Endothelial cell of umbilical vein (primary cell): ENCODE measurements around the gene RER1. TPM values are rescaled to one million over a fixed set of nuclear protein-coding genes. Genes with fewer than 3 reads are reported as not detected.

Experiments
- BruUV-seq: library from RNA; stranded (reverse); fragments of 400-500 nt; replicated peaks from 2 replicates; lab custom pipeline; 2021; lab: Mats Ljungman, UMichigan
- CTCF ChIA-PET: fragments of 300-600, 350-600 bp; sonication (Branson Sonifier 250); formaldehyde crosslinking; loops from one replicate; lab custom pipeline; 2021; ENCODE audit warnings: antibody characterized with exemption, inconsistent platforms; lab: Charles Lee
- POLR2A ChIA-PET: fragments of 300-600, 350-600 bp; sonication (Branson Sonifier 250); formaldehyde crosslinking; loops from one replicate; lab custom pipeline; 2021; ENCODE audit warnings: antibody characterized with exemption, inconsistent platforms; lab: Charles Lee
- DNase-seq: peaks from one replicate; pipeline ENCODE4 v3.0.0-alpha.2; 2011; ENCODE audit warnings: low read depth, low spot score
- FAIRE-seq: peaks from 2 replicates; lab custom pipeline; 2011; peaks lifted over from hg19 to GRCh38; lab: Jason Lieb, UNC
- H2AFZ ChIP-seq: 2 replicates; pipeline ENCODE4 v1.6.0; 2012; ENCODE audit warnings: low read depth, low read length, control low read depth, inconsistent platforms
- H3K27ac ChIP-seq: 2 replicates; pipeline ENCODE4 v1.5.1; 2011; ENCODE audit warnings: low read depth, mild to moderate bottlenecking, control low read depth, low read length, moderate library complexity; ENCODE audit not compliant: insufficient read depth
- H3K27me3 ChIP-seq, 2 experiments: 2 replicates each; pipeline versions ENCODE4 v1.6.0 to v1.6.1; 2011; ENCODE audit warnings: low read length in 2 of 2, mixed read lengths in 1 of 2; ENCODE audit not compliant: control insufficient read depth in 2 of 2, insufficient read depth in 2 of 2
- H3K36me3 ChIP-seq, 2 experiments: 2 replicates in 1 of 2; 3 replicates in 1 of 2; pipeline ENCODE4 v1.5.1; 2011; ENCODE audit warnings: low read length in 2 of 2, mild to moderate bottlenecking in 1 of 2, moderate library complexity in 1 of 2; ENCODE audit not compliant: control insufficient read depth in 2 of 2, insufficient read depth in 2 of 2; ENCODE audit errors: extremely low read depth in 1 of 2
- H3K4me1 ChIP-seq: 3 replicates; pipeline ENCODE4 v1.5.1; 2011; ENCODE audit warnings: mild to moderate bottlenecking, low read length; ENCODE audit not compliant: control insufficient read depth, insufficient read depth; ENCODE audit errors: extremely low read depth
- H3K4me2 ChIP-seq: 2 replicates; pipeline ENCODE4 v1.6.1; 2011; ENCODE audit warnings: low read length, control low read depth, mixed read lengths; ENCODE audit not compliant: insufficient read depth
- H3K4me3 ChIP-seq, 3 experiments: fragments of 200-600 bp in 1 of 3; sonication (generic), shearing (Covaris generic) in 1 of 3; replicated peaks in 1 of 3; 2 replicates each; pipeline ENCODE4 v1.5.1; 2011 to 2016; ENCODE audit warnings: control low read depth in 3 of 3, low read length in 3 of 3, mild to moderate bottlenecking in 2 of 3, inconsistent platforms in 1 of 3, low read depth in 1 of 3, moderate library complexity in 1 of 3; ENCODE audit not compliant: insufficient read depth in 1 of 3
- H3K79me2 ChIP-seq: 2 replicates; pipeline ENCODE4 v1.6.0; 2012; ENCODE audit warnings: low read length, inconsistent platforms; ENCODE audit not compliant: control insufficient read depth, insufficient read depth
- H3K9ac ChIP-seq: replicated peaks from 2 replicates; pipeline ENCODE3; 2011; ENCODE audit warnings: low read length, control low read depth; ENCODE audit not compliant: insufficient read depth; ENCODE audit errors: extremely low read depth
- H3K9me1 ChIP-seq: replicated peaks from 3 replicates; pipeline ENCODE4 v1.6.0; 2011; ENCODE audit warnings: mild to moderate bottlenecking, low read length; ENCODE audit not compliant: control insufficient read depth, insufficient read depth; ENCODE audit errors: extremely low read depth
- H3K9me3 ChIP-seq: replicated peaks from 2 replicates; pipeline ENCODE4 v1.5.1; 2012; ENCODE audit warnings: low read length, inconsistent platforms; ENCODE audit not compliant: control insufficient read depth, insufficient read depth
- H4K20me1 ChIP-seq: replicated peaks from 2 replicates; pipeline ENCODE3; 2011; ENCODE audit warnings: mild to moderate bottlenecking, low read length; ENCODE audit not compliant: control insufficient read depth, insufficient read depth; ENCODE audit errors: extremely low read depth
- CTCF ChIP-seq, 2 donors: IDR thresholded peaks; 1 replicate in 1 of 2; 2 replicates in 1 of 2; pipeline ENCODE4 v1.5.1; 2011; ENCODE audit warnings: low read length in 2 of 2, mild to moderate bottlenecking in 2 of 2, moderate library complexity in 2 of 2, control low read depth in 1 of 2, inconsistent platforms in 1 of 2, low read depth in 1 of 2; ENCODE audit not compliant: insufficient read depth in 1 of 2; ENCODE audit errors: extremely low read depth in 1 of 2
- EZH2 ChIP-seq: IDR thresholded peaks from 2 replicates; pipeline ENCODE4 v1.6.1; 2012; ENCODE audit warnings: borderline replicate concordance, low read depth, mild to moderate bottlenecking, moderate library complexity, low read length, inconsistent platforms; ENCODE audit not compliant: severe bottlenecking
- FOS ChIP-seq: IDR thresholded peaks from 2 replicates; pipeline ENCODE4 v1.6.1; 2011; ENCODE audit warnings: mild to moderate bottlenecking, low read length, moderate library complexity, borderline replicate concordance; ENCODE audit not compliant: insufficient read depth
- GATA2 ChIP-seq: IDR thresholded peaks from 2 replicates; pipeline ENCODE4 v1.7.0; 2011; ENCODE audit warnings: low read depth, mild to moderate bottlenecking, moderate library complexity, mixed read lengths, low read length; ENCODE audit not compliant: insufficient read length, insufficient read depth
- JUN ChIP-seq: IDR thresholded peaks from 2 replicates; pipeline ENCODE4 v1.6.1; 2011; ENCODE audit warnings: borderline replicate concordance, low read depth; ENCODE audit not compliant: insufficient read length, insufficient read depth
- MAX ChIP-seq: IDR thresholded peaks from 2 replicates; pipeline ENCODE4 v1.6.1; 2011; ENCODE audit not compliant: insufficient read depth, insufficient read length
- MYC ChIP-seq: IDR thresholded peaks from one replicate; pipeline ENCODE4 v1.6.1; 2011; ENCODE audit warnings: mild to moderate bottlenecking, low read depth, low read length
- POLR2A ChIP-seq: IDR thresholded peaks from 2 replicates; pipeline ENCODE4 v1.6.1; 2012; ENCODE audit warnings: low read depth, mild to moderate bottlenecking, control low read depth, low read length
- POLR2AphosphoS5 ChIP-seq: IDR thresholded peaks from 2 replicates; pipeline ENCODE4 v1.6.1; 2012; ENCODE audit warnings: low read depth, mild to moderate bottlenecking, control low read depth, low read length, moderate library complexity; ENCODE audit not compliant: insufficient read depth
- dilution Hi-C: fragments of 300-500 bp; cut with MboI; formaldehyde crosslinking; loops from one replicate; pipeline ENCODE4 v1.15.0; 2019; ENCODE audit warnings: low sequenced_read_pairs; ENCODE audit not compliant: extremely low pct_ligation_motif_present
- intact Hi-C: fragments of 100-400 bp; cut with micrococcal nuclease; formaldehyde crosslinking; loops from one replicate; pipeline ENCODE4 v1.10.0; 2022
- polyA plus RNA-seq, 4 experiments: library from polyadenylated mRNA; depleted of rRNA in 3 of 4; stranded (reverse) in 3 of 4; unstranded in 1 of 4; fragments of >200 nt; gene quantifications; 2 replicates each; pipeline versions ENCODE4 v1.2.1 to v1.2.3, GENCODE V29; 2011 to 2012; ENCODE audit warnings: missing spikeins in 1 of 4
- total RNA-seq: library from RNA; stranded (reverse); gene quantifications from 2 replicates; pipeline ENCODE4 v1.2.3, GENCODE V29; 2021

Gene RER1
- total and polyA plus RNA-seq, 2 donors (not counting 3 experiments of a cell fraction or from before 2014, with no cell fraction given): 179 to 292 TPM

- no peak for FAIRE-seq
- no peak for DNase-seq
- Histone ChIP-seq H3K79me2 (no peaks in the 10 kb centered on the region), H3K27me3 (no peaks in the 10 kb centered on the region), H3K9ac (no peak overlapping the region), H3K9me1 (no peaks in the 10 kb centered on the region), H3K36me3 (no peaks in the 10 kb centered on the region), H4K20me1 (no peaks in the 10 kb centered on the region), H3K27ac (peak overlapping the region; percentile 90), H3K4me3 (no peak overlapping the region), H2AFZ (peak overlapping the region; percentile 27), H3K4me1 (peaks cover 24% of the 10 kb centered on the region), H3K9me3 (no peaks in the 10 kb centered on the region), H3K4me2 (no peak overlapping the region)
- POLR2A ChIA-PET: no interaction called here
- no peak for TF ChIP-seq POLR2AphosphoS5
- TF ChIP-seq EZH2: no peak
- TF ChIP-seq CTCF (IDR thresholded peaks at IDR 0.05; ENCODE audit: extremely low read depth in 1 of 2, insufficient read depth in 1 of 2, low read depth in 1 of 2, low read length in 2 of 2): no peak
- no peak for TF ChIP-seq GATA2
- TF ChIP-seq POLR2A: no peak
- TF ChIP-seq MAX: no peak
- TF ChIP-seq FOS: no peak
- no peak for TF ChIP-seq MYC
- no peak for TF ChIP-seq JUN
- dilution Hi-C loops (no loop called here), intact Hi-C loops (loop anchor here (2.0 kb wide), 2 partner anchors 40 to 94 kb away; partner anchors contain the start of gene PEX10)
- BruUV-seq: no TSS peak
- CTCF ChIA-PET: no interaction called here
Observed at GRCh38 chr1:2452932-2453315, 61.3 kb downstream of the RER1 start.
